Measurements from ENCODE around the gene PTPRG. TPM values are rescaled to one million over a fixed set of nuclear protein-coding genes. Genes with fewer than 3 reads are reported as not detected.
A peak's percentile ranks its signal among the peaks of the same experiment; 100 is the strongest.

PTPRG gene
- total and polyA plus RNA-seq, 2 of the 13 experiments (the other 11 are each of a cell fraction or from before 2014, with no cell fraction given): 8.0 to 25.3 TPM

DNA sequence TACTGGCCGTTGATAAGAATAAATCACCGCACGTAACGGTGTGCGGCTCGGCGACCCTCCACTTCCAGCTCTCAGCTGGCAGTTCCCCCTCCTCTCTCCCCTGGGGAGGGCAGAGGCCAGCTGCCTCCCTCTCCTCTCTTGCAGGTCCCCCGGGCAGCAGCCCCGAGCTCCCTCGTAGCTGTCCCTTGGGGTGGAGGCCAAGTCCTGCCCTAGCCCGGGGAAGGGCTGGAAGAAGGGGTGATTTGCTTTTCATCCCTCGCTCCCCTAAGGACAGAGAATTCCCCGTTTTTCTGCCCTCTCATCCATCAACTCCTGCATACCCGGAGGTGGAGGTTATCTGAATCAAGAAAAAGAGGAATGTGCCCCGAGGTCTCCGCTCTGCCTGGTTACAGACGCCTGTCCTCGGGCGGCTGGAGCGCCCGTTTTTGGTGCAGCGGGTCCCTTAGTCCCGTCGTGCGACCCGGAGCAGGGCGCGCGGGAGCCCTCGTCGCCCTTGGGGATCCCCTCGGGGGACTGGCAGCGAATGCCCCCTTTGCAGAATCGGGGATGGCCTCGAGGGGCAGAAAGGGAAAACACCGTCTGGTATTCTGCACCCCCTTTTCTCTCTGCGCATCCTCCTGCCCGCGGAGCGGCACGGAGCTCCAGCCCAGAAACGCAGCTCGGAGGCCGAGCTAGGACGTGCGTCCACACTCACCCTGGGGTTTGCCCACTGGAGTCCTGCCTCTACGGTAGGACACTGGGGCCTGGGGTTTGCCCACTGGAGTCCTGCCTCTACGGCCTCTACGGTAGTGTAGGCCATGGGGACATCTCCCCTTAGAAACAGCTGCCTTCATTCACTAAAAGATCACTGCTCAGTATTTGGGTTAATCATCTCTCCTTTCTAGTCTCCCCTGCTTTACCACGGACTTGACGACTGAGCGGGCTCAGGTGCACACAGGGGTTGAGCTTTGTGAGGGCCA is 2.2 kb downstream of the PTPRG start (continued):
- TF ChIP-seq, protein P1, sequence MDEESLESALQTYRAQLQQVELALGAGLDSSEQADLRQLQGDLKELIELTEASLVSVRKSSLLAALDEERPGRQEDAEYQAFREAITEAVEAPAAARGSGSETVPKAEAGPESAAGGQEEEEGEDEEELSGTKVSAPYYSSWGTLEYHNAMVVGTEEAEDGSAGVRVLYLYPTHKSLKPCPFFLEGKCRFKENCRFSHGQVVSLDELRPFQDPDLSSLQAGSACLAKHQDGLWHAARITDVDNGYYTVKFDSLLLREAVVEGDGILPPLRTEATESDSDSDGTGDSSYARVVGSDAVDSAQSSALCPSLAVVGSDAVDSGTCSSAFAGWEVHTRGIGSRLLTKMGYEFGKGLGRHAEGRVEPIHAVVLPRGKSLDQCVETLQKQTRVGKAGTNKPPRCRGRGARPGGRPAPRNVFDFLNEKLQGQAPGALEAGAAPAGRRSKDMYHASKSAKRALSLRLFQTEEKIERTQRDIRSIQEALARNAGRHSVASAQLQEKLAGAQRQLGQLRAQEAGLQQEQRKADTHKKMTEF (CRISPR knock-in tag; IDR thresholded peaks at IDR 0.05): peak; percentile 27; the same call in 1 of the 2 replicates
- TF ChIP-seq, protein P2, sequence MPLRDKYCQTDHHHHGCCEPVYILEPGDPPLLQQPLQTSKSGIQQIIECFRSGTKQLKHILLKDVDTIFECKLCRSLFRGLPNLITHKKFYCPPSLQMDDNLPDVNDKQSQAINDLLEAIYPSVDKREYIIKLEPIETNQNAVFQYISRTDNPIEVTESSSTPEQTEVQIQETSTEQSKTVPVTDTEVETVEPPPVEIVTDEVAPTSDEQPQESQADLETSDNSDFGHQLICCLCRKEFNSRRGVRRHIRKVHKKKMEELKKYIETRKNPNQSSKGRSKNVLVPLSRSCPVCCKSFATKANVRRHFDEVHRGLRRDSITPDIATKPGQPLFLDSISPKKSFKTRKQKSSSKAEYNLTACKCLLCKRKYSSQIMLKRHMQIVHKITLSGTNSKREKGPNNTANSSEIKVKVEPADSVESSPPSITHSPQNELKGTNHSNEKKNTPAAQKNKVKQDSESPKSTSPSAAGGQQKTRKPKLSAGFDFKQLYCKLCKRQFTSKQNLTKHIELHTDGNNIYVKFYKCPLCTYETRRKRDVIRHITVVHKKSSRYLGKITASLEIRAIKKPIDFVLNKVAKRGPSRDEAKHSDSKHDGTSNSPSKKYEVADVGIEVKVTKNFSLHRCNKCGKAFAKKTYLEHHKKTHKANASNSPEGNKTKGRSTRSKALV (CRISPR knock-in tag; IDR thresholded peaks at IDR 0.05): 0 out of 2 replicates have a peak, but pooled peaks have one; percentile 8
- peak; percentile 27 for TF ChIP-seq ASH2L (IDR thresholded peaks at IDR 0.05; ENCODE audit: insufficient read length, low read depth, low read length)
- TF ChIP-seq ARID2 (CRISPR knock-in tag; IDR thresholded peaks at IDR 0.05; ENCODE audit: borderline replicate concordance): 0 out of 2 replicates have a peak, but pooled peaks have one; percentile 29
- TF ChIP-seq SNAI1 (CRISPR knock-in tag; IDR thresholded peaks at IDR 0.05; ENCODE audit: borderline replicate concordance): peak; percentile 24; the same call in 1 of the 2 replicates
- TF ChIP-seq, protein P3, sequence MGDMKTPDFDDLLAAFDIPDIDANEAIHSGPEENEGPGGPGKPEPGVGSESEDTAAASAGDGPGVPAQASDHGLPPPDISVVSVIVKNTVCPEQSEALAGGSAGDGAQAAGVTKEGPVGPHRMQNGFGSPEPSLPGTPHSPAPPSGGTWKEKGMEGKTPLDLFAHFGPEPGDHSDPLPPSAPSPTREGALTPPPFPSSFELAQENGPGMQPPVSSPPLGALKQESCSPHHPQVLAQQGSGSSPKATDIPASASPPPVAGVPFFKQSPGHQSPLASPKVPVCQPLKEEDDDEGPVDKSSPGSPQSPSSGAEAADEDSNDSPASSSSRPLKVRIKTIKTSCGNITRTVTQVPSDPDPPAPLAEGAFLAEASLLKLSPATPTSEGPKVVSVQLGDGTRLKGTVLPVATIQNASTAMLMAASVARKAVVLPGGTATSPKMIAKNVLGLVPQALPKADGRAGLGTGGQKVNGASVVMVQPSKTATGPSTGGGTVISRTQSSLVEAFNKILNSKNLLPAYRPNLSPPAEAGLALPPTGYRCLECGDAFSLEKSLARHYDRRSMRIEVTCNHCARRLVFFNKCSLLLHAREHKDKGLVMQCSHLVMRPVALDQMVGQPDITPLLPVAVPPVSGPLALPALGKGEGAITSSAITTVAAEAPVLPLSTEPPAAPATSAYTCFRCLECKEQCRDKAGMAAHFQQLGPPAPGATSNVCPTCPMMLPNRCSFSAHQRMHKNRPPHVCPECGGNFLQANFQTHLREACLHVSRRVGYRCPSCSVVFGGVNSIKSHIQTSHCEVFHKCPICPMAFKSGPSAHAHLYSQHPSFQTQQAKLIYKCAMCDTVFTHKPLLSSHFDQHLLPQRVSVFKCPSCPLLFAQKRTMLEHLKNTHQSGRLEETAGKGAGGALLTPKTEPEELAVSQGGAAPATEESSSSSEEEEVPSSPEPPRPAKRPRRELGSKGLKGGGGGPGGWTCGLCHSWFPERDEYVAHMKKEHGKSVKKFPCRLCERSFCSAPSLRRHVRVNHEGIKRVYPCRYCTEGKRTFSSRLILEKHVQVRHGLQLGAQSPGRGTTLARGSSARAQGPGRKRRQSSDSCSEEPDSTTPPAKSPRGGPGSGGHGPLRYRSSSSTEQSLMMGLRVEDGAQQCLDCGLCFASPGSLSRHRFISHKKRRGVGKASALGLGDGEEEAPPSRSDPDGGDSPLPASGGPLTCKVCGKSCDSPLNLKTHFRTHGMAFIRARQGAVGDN (CRISPR knock-in tag; IDR thresholded peaks at IDR 0.05): peak; percentile 49; the same call in 1 of the 2 replicates
- peak; percentile 5 for TF ChIP-seq TEAD3 (CRISPR knock-in tag; optimal IDR thresholded peaks at IDR 0.05; ENCODE audit: borderline replicate concordance)
- no peak for TF ChIP-seq CAMTA2 (CRISPR knock-in tag; IDR thresholded peaks at IDR 0.05; ENCODE audit: borderline replicate concordance)
- peak; percentile 4; the same call in 1 of the 2 replicates for TF ChIP-seq SAP130 (CRISPR knock-in tag; IDR thresholded peaks at IDR 0.05; ENCODE audit: low read depth)
- 0 out of 2 replicates have a peak, but pooled peaks have one; percentile 23 for TF ChIP-seq HDAC1 (CRISPR knock-in tag; IDR thresholded peaks at IDR 0.05)
- TF ChIP-seq RARG (CRISPR knock-in tag; IDR thresholded peaks at IDR 0.05; ENCODE audit: low read depth): no peak

Measured in HepG2 (cell line).